Measurements from ENCODE around the gene SPRR2A.
"Not testable (repeated sequence)": the region's sequence is repeated elsewhere in the genome, so short reads cannot be mapped to it uniquely, and the experiment has no call there.

The SPRR2A gene

GRCh38 chr1:153081736-153082135 lies 24.4 kb upstream of the SPRR2A start:
- POLR2A ChIA-PET, result no interaction called here
- no peak for TF ChIP-seq FOXA1 (IDR thresholded peaks at IDR 0.05)
- TF ChIP-seq SUZ12 (IDR thresholded peaks at IDR 0.05), result no peak
- no peak for TF ChIP-seq ZNF384 (IDR thresholded peaks at IDR 0.05)
- TF ChIP-seq SP1 (IDR thresholded peaks at IDR 0.05), result no peak
- no peak for TF ChIP-seq TARDBP (IDR thresholded peaks at IDR 0.05)
- no peak for TF ChIP-seq PKNOX1 (IDR thresholded peaks at IDR 0.05)
- TF ChIP-seq HDGF (IDR thresholded peaks at IDR 0.05; ENCODE audit: borderline replicate concordance), result no peak
- no peak for TF ChIP-seq ARNT (IDR thresholded peaks at IDR 0.05)
- no peak for TF ChIP-seq NFRKB (IDR thresholded peaks at IDR 0.05)
- no peak for TF ChIP-seq ELF4 (IDR thresholded peaks at IDR 0.05)
- TF ChIP-seq LEF1 (IDR thresholded peaks at IDR 0.05; ENCODE audit: borderline replicate concordance), result no peak
- no peak for TF ChIP-seq CTBP1 (IDR thresholded peaks at IDR 0.05; ENCODE audit: borderline replicate concordance)
- TF ChIP-seq FOXK2 (IDR thresholded peaks at IDR 0.05), result no peak
- no peak for TF ChIP-seq BHLHE40 (IDR thresholded peaks at IDR 0.05; ENCODE audit: borderline replicate concordance)
- TF ChIP-seq L3MBTL2 (conservative IDR thresholded peaks at IDR 0.05), result no peak
- no peak for TF ChIP-seq FOXM1 (IDR thresholded peaks at IDR 0.05; ENCODE audit: borderline replicate concordance)
- DNase-seq (ENCODE audit: extremely low spot score), result no peak
- CTCF ChIA-PET, result no interaction called here

- TF ChIP-seq FOXM1 (IDR thresholded peaks at IDR 0.05; ENCODE audit: borderline replicate concordance) (no peak), SUZ12 (IDR thresholded peaks at IDR 0.05) (no peak), FOXK2 (IDR thresholded peaks at IDR 0.05) (no peak), SP1 (IDR thresholded peaks at IDR 0.05) (no peak), BHLHE40 (IDR thresholded peaks at IDR 0.05; ENCODE audit: borderline replicate concordance) (no peak), L3MBTL2 (conservative IDR thresholded peaks at IDR 0.05) (no peak), CTBP1 (IDR thresholded peaks at IDR 0.05; ENCODE audit: borderline replicate concordance) (no peak), ARNT (IDR thresholded peaks at IDR 0.05) (no peak), ZNF384 (IDR thresholded peaks at IDR 0.05) (no peak), NFRKB (IDR thresholded peaks at IDR 0.05) (no peak), TARDBP (IDR thresholded peaks at IDR 0.05) (no peak), LEF1 (IDR thresholded peaks at IDR 0.05; ENCODE audit: borderline replicate concordance) (no peak), HDGF (IDR thresholded peaks at IDR 0.05; ENCODE audit: borderline replicate concordance) (no peak), FOXA1 (IDR thresholded peaks at IDR 0.05) (no peak), ELF4 (IDR thresholded peaks at IDR 0.05) (no peak)
- CTCF ChIA-PET, result interaction anchor here (0.6 kb wide), 1 partner anchor 376 kb away, joined by 3 read pairs; no protein-coding TSS in a partner anchor
- POLR2A ChIA-PET, result no interaction called here
- no peak for DNase-seq (ENCODE audit: extremely low spot score)
Measured at GRCh38 chr1:153072806-153073726, 15.8 kb upstream of the SPRR2A start.

GRCh38 chr1:153071511-153071910 lies 14.2 kb upstream of the SPRR2A start, which contains the start of gene SPRR2B:
Gene SPRR2B (minus strand): TSS chr1:153071611. CDS start chr1:153070839, 772 bp downstream.
- ChIA-PET POLR2A (no interaction called here), CTCF (no interaction called here)
- no peak for TF ChIP-seq NFRKB (IDR thresholded peaks at IDR 0.05)

GRCh38 chr1:153070243-153070642 lies 12.9 kb upstream of the SPRR2A start:
- DNase-seq (ENCODE audit: extremely low spot score), result no peak
- ChIA-PET POLR2A (no interaction called here), CTCF (no interaction called here)
- no peak for TF ChIP-seq HDGF (IDR thresholded peaks at IDR 0.05; ENCODE audit: borderline replicate concordance)

More at GRCh38 chr1:153071511-153071910, 14.2 kb upstream of the SPRR2A start, which contains the start of gene SPRR2B:
- DNase-seq (ENCODE audit: extremely low spot score), result no peak

- ChIA-PET CTCF (no interaction called here), POLR2A (no interaction called here)
- DNase-seq (ENCODE audit: extremely low spot score), result no peak
- TF ChIP-seq NFRKB (IDR thresholded peaks at IDR 0.05) (no peak), FOXK2 (IDR thresholded peaks at IDR 0.05) (no peak), ELF4 (IDR thresholded peaks at IDR 0.05) (no peak), BHLHE40 (IDR thresholded peaks at IDR 0.05; ENCODE audit: borderline replicate concordance) (no peak)
Measured at GRCh38 chr1:153058826-153059784, 1.8 kb upstream of the SPRR2A start.

GRCh38 chr1:153058154-153058553 lies 842 bp upstream of the SPRR2A start:
- DNase-seq (ENCODE audit: extremely low spot score), result no peak
- TF ChIP-seq ZNF384 (IDR thresholded peaks at IDR 0.05) (no peak), FOXM1 (IDR thresholded peaks at IDR 0.05; ENCODE audit: borderline replicate concordance) (no peak), TARDBP (IDR thresholded peaks at IDR 0.05) (no peak), ELF4 (IDR thresholded peaks at IDR 0.05) (no peak), ARNT (IDR thresholded peaks at IDR 0.05) (no peak), NFRKB (IDR thresholded peaks at IDR 0.05) (no peak), FOXA1 (IDR thresholded peaks at IDR 0.05) (no peak), HDGF (IDR thresholded peaks at IDR 0.05; ENCODE audit: borderline replicate concordance) (no peak), BHLHE40 (IDR thresholded peaks at IDR 0.05; ENCODE audit: borderline replicate concordance) (no peak), FOXK2 (IDR thresholded peaks at IDR 0.05) (no peak), CTBP1 (IDR thresholded peaks at IDR 0.05; ENCODE audit: borderline replicate concordance) (no peak), PKNOX1 (IDR thresholded peaks at IDR 0.05) (no peak)
- POLR2A ChIA-PET, result no interaction called here
- CTCF ChIA-PET, result no interaction called here

GRCh38 chr1:153056111-153056510 lies 1.2 kb downstream of the SPRR2A start:
- POLR2A ChIA-PET; CTCF ChIA-PET; DNase-seq (ENCODE audit: extremely low spot score): not testable (repeated sequence)

All from HEK293T (cell line).